A549 (cell line): ENCODE data around the gene PRAC2. TPM values are rescaled to one million over a fixed set of nuclear protein-coding genes. Genes with fewer than 3 reads are reported as not detected.
A peak's percentile ranks its signal among the peaks of the same experiment; 100 is the strongest.

Source experiments
- ATAC-seq, 2 experiments: fragments of 200-7000 bp in 1 of 2; fragments of >200 bp in 1 of 2; cut with Nextera tagmentation in 1 of 2; cut with Tn5 transposase in 1 of 2; 3 replicates each; pipeline versions ENCODE4 v1.8.0 to v1.9.1; 2018 to 2020; ENCODE audit warnings: mild to moderate bottlenecking in 1 of 2, moderate library complexity in 1 of 2
- CTCF ChIA-PET: fragments of 300-600 bp; sonication (Branson Sonifier 250); formaldehyde crosslinking; extraction: SDS; loops from one replicate; lab custom pipeline; 2021; ENCODE audit warnings: antibody characterized with exemption, inconsistent platforms; lab: Yijun Ruan, JAX
- POLR2A ChIA-PET: fragments of 350-600 bp; formaldehyde crosslinking; extraction: SDS; loops from one replicate; lab custom pipeline; 2021; ENCODE audit warnings: antibody characterized with exemption, inconsistent platforms; lab: Yijun Ruan, JAX
- DNase-seq, 2 experiments: peaks; one replicate each; pipeline versions ENCODE4 v3.0.0 to v3.0.0-alpha.2; 2011 to 2016; ENCODE audit warnings: low read depth in 1 of 2, low spot score in 1 of 2
- FAIRE-seq: peaks from 2 replicates; lab custom pipeline; 2011; peaks lifted over from hg19 to GRCh38; lab: Jason Lieb, UNC
- H3K27ac ChIP-seq, 2 experiments: fragments of >200 bp; sonication (Bioruptor Twin); formaldehyde crosslinking; 3 replicates each; pipeline ENCODE4 v1.5.1; 2016 to 2017
- H3K4me1 ChIP-seq: fragments of >200 bp; sonication (Bioruptor Twin); formaldehyde crosslinking; 3 replicates; pipeline ENCODE4 v1.6.1; 2016
- H3K4me2 ChIP-seq: fragments of >200 bp; sonication (Bioruptor Twin); formaldehyde crosslinking; 3 replicates; pipeline ENCODE4 v1.6.1; 2016
- H3K4me3 ChIP-seq: fragments of >200 bp; sonication (Bioruptor Twin); formaldehyde crosslinking; 3 replicates; pipeline ENCODE4 v1.5.1; 2016
- H3K9me3 ChIP-seq: fragments of >200 bp; sonication (Bioruptor Twin); formaldehyde crosslinking; 3 replicates; pipeline ENCODE4 v1.6.1; 2016
- CEBPB ChIP-seq, 2 experiments: fragments of >200 bp in 1 of 2; sonication (Bioruptor Twin) in 1 of 2; formaldehyde crosslinking in 1 of 2; IDR thresholded peaks; 2 replicates each; pipeline ENCODE4 v1.6.1; 2012 to 2016
- EP300 ChIP-seq, 2 experiments: fragments of >200 bp; sonication (Bioruptor Twin); formaldehyde crosslinking; IDR thresholded peaks; 2 replicates in 1 of 2; 3 replicates in 1 of 2; pipeline ENCODE4 v1.6.1; 2016 to 2017
- FOSL2 ChIP-seq, 2 experiments: fragments of 450-650 bp in 1 of 2; fragments of >200 bp in 1 of 2; sonication (Bioruptor Twin) in 1 of 2; formaldehyde crosslinking; IDR thresholded peaks; 2 replicates each; pipeline versions ENCODE4 v1.5.0 to v1.6.1; 2016 to 2020; ENCODE audit warnings: mild to moderate bottlenecking in 1 of 2, moderate library complexity in 1 of 2
- HDAC2 ChIP-seq: fragments of 200-600 bp; sonication (generic); IDR thresholded peaks from 2 replicates; pipeline ENCODE4 v1.6.1; 2016
- HEYL ChIP-seq: fragments of 250-450 bp; sonication (Bioruptor Pico); IDR thresholded peaks from 2 replicates; pipeline ENCODE4 v1.8.0; 2021; ENCODE audit warnings: mild to moderate bottlenecking, moderate library complexity
- HOXB5 ChIP-seq: fragments of 250-450 bp; sonication (Bioruptor Pico); IDR thresholded peaks from 2 replicates; pipeline ENCODE4 v1.5.0; 2020; ENCODE audit warnings: mild to moderate bottlenecking, moderate library complexity
- KDM1A ChIP-seq: fragments of 200-600 bp; sonication (generic); IDR thresholded peaks from 2 replicates; pipeline ENCODE4 v1.6.1; 2016; ENCODE audit warnings: low read depth, mild to moderate bottlenecking
- MAZ ChIP-seq: fragments of 150-350 bp; IDR thresholded peaks from 2 replicates; pipeline ENCODE4 v1.6.1; 2014; ENCODE audit warnings: antibody characterized with exemption, low read depth, low read length, borderline replicate concordance
- MYC ChIP-seq: IDR thresholded peaks from 2 replicates; pipeline ENCODE4 v1.6.1; 2012; ENCODE audit warnings: mild to moderate bottlenecking, inconsistent platforms, low read length, improper control_type of control experiment, borderline replicate concordance
- NR3C1 ChIP-seq: fragments of >200 bp; sonication (Bioruptor Twin); formaldehyde crosslinking; IDR thresholded peaks from 3 replicates; pipeline ENCODE4 v1.6.1; 2017
- POLR2A ChIP-seq: IDR thresholded peaks from 2 replicates; pipeline ENCODE4 v1.6.1; 2012; ENCODE audit warnings: mild to moderate bottlenecking, low read length
- RNF2 ChIP-seq: fragments of 200-600 bp; sonication (generic); IDR thresholded peaks from 2 replicates; pipeline ENCODE4 v1.6.1; 2016; ENCODE audit warnings: low read depth, mild to moderate bottlenecking, antibody characterized with exemption, moderate library complexity, borderline replicate concordance
- TP53 ChIP-seq: fragments of 250-450 bp; sonication (Bioruptor Pico); IDR thresholded peaks from 2 replicates; pipeline ENCODE4 v1.5.0; 2021; ENCODE audit warnings: mild to moderate bottlenecking, moderate library complexity
- ZC3H11A ChIP-seq: fragments of 450-650 bp; IDR thresholded peaks from 2 replicates; pipeline ENCODE4 v1.6.1; 2014; ENCODE audit warnings: antibody characterized with exemption, mild to moderate bottlenecking
- ZSCAN20 ChIP-seq: fragments of 250-450 bp; sonication (Bioruptor Pico); IDR thresholded peaks from 2 replicates; pipeline ENCODE4 v1.8.0; 2022; ENCODE audit warnings: mild to moderate bottlenecking, moderate library complexity
- WGBS: methylation state at CpG from one replicate; pipeline ENCODE4 v1.1.6; 2017; ENCODE audit errors: missing lambda C conversion rate; 5-methylcytosine and 5-hydroxymethylcytosine counted together
- polyA plus RNA-seq, 4 experiments: library from polyadenylated mRNA; depleted of rRNA in 3 of 4; stranded (reverse); fragments of >200 nt; fragmentation: RNase III in 1 of 4; extraction: RNeasy Plus Mini Kit Qiagen cat#74134 plus additional on column Dnase treatment in 1 of 4; gene quantifications; 2 replicates in 3 of 4; 3 replicates in 1 of 4; pipeline ENCODE4 v1.2.3, GENCODE V29; 2011 to 2017
- TF ChIP-seq, protein P1 (sequence below): fragments of 250-450 bp; sonication (Bioruptor Pico); IDR thresholded peaks from 2 replicates; pipeline ENCODE4 v1.5.0; 2020; ENCODE audit warnings: low read depth, mild to moderate bottlenecking, moderate library complexity
- TF ChIP-seq, protein P2 (sequence below): fragments of >200 bp; sonication (Bioruptor Twin); formaldehyde crosslinking; IDR thresholded peaks from 3 replicates; pipeline ENCODE4 v1.6.1; 2016
- TF ChIP-seq, protein P3 (sequence below): fragments of 200-600 bp; sonication (generic); IDR thresholded peaks from 2 replicates; pipeline ENCODE4 v1.6.1; 2016; ENCODE audit warnings: antibody characterized with exemption, mild to moderate bottlenecking, moderate library complexity

Gene PRAC2
- polyA plus RNA-seq, 2 of the 4 experiments (the other 2 are of a cell fraction), result not detected

DNA sequence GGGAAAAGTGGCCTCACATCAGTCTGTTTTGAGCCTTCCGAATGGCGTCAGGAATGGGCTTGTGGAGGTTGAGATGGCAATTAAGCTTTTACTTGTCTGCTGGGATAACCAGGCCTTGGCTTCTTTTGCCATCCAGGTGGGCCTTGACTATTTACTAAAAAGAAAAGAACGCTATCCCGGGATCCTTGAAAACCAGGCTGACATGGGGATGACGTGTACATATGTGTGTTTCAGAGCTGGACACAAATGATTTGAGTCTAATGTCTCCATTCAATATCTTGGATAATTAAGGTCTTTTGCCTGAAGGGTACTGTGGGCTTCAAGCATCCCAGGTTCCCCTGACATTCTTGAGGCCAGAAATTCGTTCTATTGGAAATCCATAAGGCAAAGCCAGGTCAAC lies 38.1 kb downstream of the PRAC2 start (continued):
- no peak for TF ChIP-seq ZC3H11A
- TF ChIP-seq, protein P1, sequence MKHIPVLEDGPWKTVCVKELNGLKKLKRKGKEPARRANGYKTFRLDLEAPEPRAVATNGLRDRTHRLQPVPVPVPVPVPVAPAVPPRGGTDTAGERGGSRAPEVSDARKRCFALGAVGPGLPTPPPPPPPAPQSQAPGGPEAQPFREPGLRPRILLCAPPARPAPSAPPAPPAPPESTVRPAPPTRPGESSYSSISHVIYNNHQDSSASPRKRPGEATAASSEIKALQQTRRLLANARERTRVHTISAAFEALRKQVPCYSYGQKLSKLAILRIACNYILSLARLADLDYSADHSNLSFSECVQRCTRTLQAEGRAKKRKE (CRISPR knock-in tag), result no peak
- TF ChIP-seq NR3C1, result no peak
- TF ChIP-seq MYC, result no peak

DNA sequence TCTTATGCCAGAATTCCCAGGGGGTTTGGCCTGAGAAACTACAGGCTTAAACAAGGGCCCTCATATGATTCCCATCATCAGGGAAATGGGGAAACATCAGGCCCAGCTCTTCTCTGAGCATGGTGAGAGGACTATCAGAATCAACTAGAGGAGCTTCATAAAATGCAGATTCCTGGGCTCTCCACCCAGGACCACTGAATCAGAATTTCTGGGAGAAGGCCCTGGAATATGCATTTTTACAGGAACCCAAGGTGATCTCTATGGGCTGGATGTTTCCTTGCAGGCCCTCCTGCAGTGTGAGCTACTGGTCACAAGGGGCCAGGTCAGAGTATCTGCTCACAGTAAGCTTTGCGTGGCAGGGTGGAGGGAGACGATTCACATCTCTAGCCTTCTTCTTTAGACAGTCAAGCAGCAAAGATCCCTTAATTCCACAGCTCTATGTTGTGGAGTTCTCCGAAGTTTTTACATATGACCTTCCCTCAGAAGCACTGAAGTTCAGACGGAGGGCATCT lies 44.3 kb downstream of the PRAC2 start:
- H3K9me3 ChIP-seq, result no peaks in the 10 kb centered on the region
- WGBS, result 62% methylated on average over 4 of the region's 4 CpGs
- H3K4me2 ChIP-seq, result no peak overlapping the region
- ChIA-PET POLR2A (no interaction called here), CTCF (interaction anchor here (0.6 to 18.5 kb wide), 16 partner anchors 8 to 123 kb away, joined by 3 to 171 read pairs (median 8); partner anchors contain the start of genes HOXB13, PRAC1 and PRAC2)
- peak; percentile 65 to 83; a peak in 3 of 6 replicates for ATAC-seq
- no peak overlapping the region for H3K4me3 ChIP-seq
- no peaks in the 10 kb centered on the region for H3K4me1 ChIP-seq
- TF ChIP-seq EP300 (IDR thresholded peaks at IDR 0.05) (no peak), HOXB5 (CRISPR knock-in tag) (no peak), ZSCAN20 (no peak), MAZ (no peak), KDM1A (no peak), POLR2A (no peak), CEBPB (IDR thresholded peaks at IDR 0.05) (no peak), HDAC2 (no peak), FOSL2 (IDR thresholded peaks at IDR 0.05) (no peak), FOSL2 (CRISPR knock-in tag; IDR thresholded peaks at IDR 0.05) (no peak), HEYL (CRISPR knock-in tag) (no peak), TP53 (CRISPR knock-in tag) (no peak), RNF2 (no peak)
- TF ChIP-seq, protein P2, sequence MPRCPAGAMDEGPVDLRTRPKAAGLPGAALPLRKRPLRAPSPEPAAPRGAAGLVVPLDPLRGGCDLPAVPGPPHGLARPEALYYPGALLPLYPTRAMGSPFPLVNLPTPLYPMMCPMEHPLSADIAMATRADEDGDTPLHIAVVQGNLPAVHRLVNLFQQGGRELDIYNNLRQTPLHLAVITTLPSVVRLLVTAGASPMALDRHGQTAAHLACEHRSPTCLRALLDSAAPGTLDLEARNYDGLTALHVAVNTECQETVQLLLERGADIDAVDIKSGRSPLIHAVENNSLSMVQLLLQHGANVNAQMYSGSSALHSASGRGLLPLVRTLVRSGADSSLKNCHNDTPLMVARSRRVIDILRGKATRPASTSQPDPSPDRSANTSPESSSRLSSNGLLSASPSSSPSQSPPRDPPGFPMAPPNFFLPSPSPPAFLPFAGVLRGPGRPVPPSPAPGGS, result no peak
- TF ChIP-seq, protein P3, sequence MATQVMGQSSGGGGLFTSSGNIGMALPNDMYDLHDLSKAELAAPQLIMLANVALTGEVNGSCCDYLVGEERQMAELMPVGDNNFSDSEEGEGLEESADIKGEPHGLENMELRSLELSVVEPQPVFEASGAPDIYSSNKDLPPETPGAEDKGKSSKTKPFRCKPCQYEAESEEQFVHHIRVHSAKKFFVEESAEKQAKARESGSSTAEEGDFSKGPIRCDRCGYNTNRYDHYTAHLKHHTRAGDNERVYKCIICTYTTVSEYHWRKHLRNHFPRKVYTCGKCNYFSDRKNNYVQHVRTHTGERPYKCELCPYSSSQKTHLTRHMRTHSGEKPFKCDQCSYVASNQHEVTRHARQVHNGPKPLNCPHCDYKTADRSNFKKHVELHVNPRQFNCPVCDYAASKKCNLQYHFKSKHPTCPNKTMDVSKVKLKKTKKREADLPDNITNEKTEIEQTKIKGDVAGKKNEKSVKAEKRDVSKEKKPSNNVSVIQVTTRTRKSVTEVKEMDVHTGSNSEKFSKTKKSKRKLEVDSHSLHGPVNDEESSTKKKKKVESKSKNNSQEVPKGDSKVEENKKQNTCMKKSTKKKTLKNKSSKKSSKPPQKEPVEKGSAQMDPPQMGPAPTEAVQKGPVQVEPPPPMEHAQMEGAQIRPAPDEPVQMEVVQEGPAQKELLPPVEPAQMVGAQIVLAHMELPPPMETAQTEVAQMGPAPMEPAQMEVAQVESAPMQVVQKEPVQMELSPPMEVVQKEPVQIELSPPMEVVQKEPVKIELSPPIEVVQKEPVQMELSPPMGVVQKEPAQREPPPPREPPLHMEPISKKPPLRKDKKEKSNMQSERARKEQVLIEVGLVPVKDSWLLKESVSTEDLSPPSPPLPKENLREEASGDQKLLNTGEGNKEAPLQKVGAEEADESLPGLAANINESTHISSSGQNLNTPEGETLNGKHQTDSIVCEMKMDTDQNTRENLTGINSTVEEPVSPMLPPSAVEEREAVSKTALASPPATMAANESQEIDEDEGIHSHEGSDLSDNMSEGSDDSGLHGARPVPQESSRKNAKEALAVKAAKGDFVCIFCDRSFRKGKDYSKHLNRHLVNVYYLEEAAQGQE, result no peak
- TF ChIP-seq, protein P1 (CRISPR knock-in tag), result no peak
- H3K27ac ChIP-seq, result no peak overlapping the region
- no peak for DNase-seq
- no peak for FAIRE-seq
